Nephron progenitor cell (in vitro differentiated cells): ENCODE measurements around the gene ARFGEF2.

Source experiments
- DNase-seq: peaks from one replicate; pipeline ENCODE4 v3.0.0; 2021
- H3K27ac Mint-ChIP-seq: 2 replicates; pipeline ENCODE4 v1.8.0; 2021; ENCODE audit warnings: mild to moderate bottlenecking, moderate library complexity, mixed read lengths
- H3K27me3 Mint-ChIP-seq: 2 replicates; pipeline ENCODE4 v1.8.0; 2021; ENCODE audit warnings: mild to moderate bottlenecking, low read depth, mixed read lengths; ENCODE audit not compliant: poor library complexity
- H3K36me3 Mint-ChIP-seq: 2 replicates; pipeline ENCODE4 v1.8.0; 2021; ENCODE audit warnings: low read depth, mixed read lengths
- H3K4me1 Mint-ChIP-seq: 2 replicates; pipeline ENCODE4 v1.8.0; 2021; ENCODE audit warnings: mixed read lengths
- H3K4me3 Mint-ChIP-seq: 2 replicates; pipeline ENCODE4 v1.8.0; 2021; ENCODE audit warnings: mild to moderate bottlenecking, moderate library complexity, mixed read lengths
- H3K9me3 Mint-ChIP-seq: 2 replicates; pipeline ENCODE4 v1.8.0; 2021; ENCODE audit warnings: mild to moderate bottlenecking, moderate library complexity, mixed read lengths
- CTCF ChIP-seq: fragments of 200-600 bp; sonication (generic); IDR thresholded peaks from 2 replicates; pipeline ENCODE4 v1.5.0; 2021; ENCODE audit warnings: antibody characterized with exemption

The ARFGEF2 gene

GRCh38 chr20:48940170-48940569 lies 18.7 kb downstream of the ARFGEF2 start:
- Mint-ChIP-seq H3K27ac (no peak overlapping the region), H3K9me3 (peaks cover 15% of the 10 kb centered on the region), H3K4me1 (peaks cover 10% of the 10 kb centered on the region), H3K4me3 (no peak overlapping the region), H3K27me3 (peaks cover 5% of the 10 kb centered on the region), H3K36me3 (peaks cover 15% of the 10 kb centered on the region)
- DNase-seq = no peak
- no peak for TF ChIP-seq CTCF

GRCh38 chr20:48941467-48941866 lies 20.0 kb downstream of the ARFGEF2 start:
- no peak for TF ChIP-seq CTCF
- Mint-ChIP-seq H3K4me3 (no peak overlapping the region), H3K4me1 (peaks cover 10% of the 10 kb centered on the region), H3K9me3 (peaks cover 12% of the 10 kb centered on the region), H3K27ac (no peak overlapping the region), H3K36me3 (peaks cover 13% of the 10 kb centered on the region), H3K27me3 (peaks cover 5% of the 10 kb centered on the region)
- no peak for DNase-seq

- Mint-ChIP-seq H3K27me3 (no peaks in the 10 kb centered on the region), H3K4me3 (no peak overlapping the region), H3K9me3 (no peaks in the 10 kb centered on the region), H3K4me1 (peaks cover 1% of the 10 kb centered on the region), H3K27ac (no peak overlapping the region), H3K36me3 (peaks cover under 1% of the 10 kb centered on the region)
- DNase-seq = no peak
- TF ChIP-seq CTCF = no peak
Measured at GRCh38 chr20:48942730-48943129, 21.2 kb downstream of the ARFGEF2 start.

GRCh38 chr20:48944663-48945297 lies 23.3 kb downstream of the ARFGEF2 start:
- no peaks in the 10 kb centered on the region for H3K9me3 Mint-ChIP-seq
- H3K27ac Mint-ChIP-seq = no peak overlapping the region
- H3K27me3 Mint-ChIP-seq = no peaks in the 10 kb centered on the region
- H3K4me1 Mint-ChIP-seq = peaks cover 5% of the 10 kb centered on the region
- TF ChIP-seq CTCF = no peak
- no peak for DNase-seq
- no peak overlapping the region for H3K4me3 Mint-ChIP-seq
- peaks cover 4% of the 10 kb centered on the region for H3K36me3 Mint-ChIP-seq

GRCh38 chr20:48945840-48946514 lies 24.5 kb downstream of the ARFGEF2 start:
- TF ChIP-seq CTCF = no peak
- peaks cover 11% of the 10 kb centered on the region for H3K4me1 Mint-ChIP-seq
- DNase-seq = no peak
- H3K36me3 Mint-ChIP-seq = peaks cover 8% of the 10 kb centered on the region
- peak overlapping the region; percentile 13 for H3K27ac Mint-ChIP-seq
- H3K27me3 Mint-ChIP-seq = no peaks in the 10 kb centered on the region
- H3K4me3 Mint-ChIP-seq = no peak overlapping the region
- no peaks in the 10 kb centered on the region for H3K9me3 Mint-ChIP-seq

- Mint-ChIP-seq H3K36me3 (peaks cover 27% of the 10 kb centered on the region), H3K4me3 (no peak overlapping the region), H3K9me3 (no peaks in the 10 kb centered on the region), H3K27me3 (no peaks in the 10 kb centered on the region), H3K4me1 (peaks cover 20% of the 10 kb centered on the region), H3K27ac (peak overlapping the region; percentile 16)
- no peak for DNase-seq
- TF ChIP-seq CTCF = no peak
Measured at GRCh38 chr20:48948612-48949011, 27.1 kb downstream of the ARFGEF2 start.
